Esophagus muscularis mucosa (tissue), 4 donors: ENCODE data around the gene ALG13. TPM values are rescaled to one million over a fixed set of nuclear protein-coding genes. Genes with fewer than 3 reads are reported as not detected.

Experiments
- DNase-seq: peaks from one replicate; pipeline ENCODE4 v3.0.0-alpha.2; 2017; ENCODE audit errors: extremely low spot score
- H3K27ac ChIP-seq, 4 donors: fragments of 200-600 bp; sonication (generic); replicated peaks in 1 of 4; 1 replicate in 3 of 4; 2 replicates in 1 of 4; pipeline ENCODE4 v1.5.1; 2016 to 2019; ENCODE audit warnings: mild to moderate bottlenecking in 1 of 4
- H3K27me3 ChIP-seq, 4 donors: fragments of 200-600 bp; sonication (generic); one replicate each; pipeline versions ENCODE4 v1.5.1 to v1.6.0; 2016 to 2019
- H3K36me3 ChIP-seq, 4 donors: fragments of 200-600 bp; sonication (generic); one replicate each; pipeline ENCODE4 v1.5.1; 2016 to 2019
- H3K4me1 ChIP-seq, 4 donors: fragments of 200-600 bp; sonication (generic); one replicate each; pipeline ENCODE4 v1.5.1; 2016 to 2019
- H3K4me3 ChIP-seq, 4 donors: fragments of 200-600 bp; sonication (generic); 1 replicate in 2 of 4; 2 replicates in 2 of 4; pipeline ENCODE4 v1.5.1; 2016 to 2019; ENCODE audit warnings: mild to moderate bottlenecking in 4 of 4, moderate library complexity in 1 of 4
- H3K9me3 ChIP-seq, 4 donors: fragments of 200-600 bp; sonication (generic); 1 replicate in 3 of 4; 2 replicates in 1 of 4; pipeline ENCODE4 v1.5.1; 2016 to 2019
- CTCF ChIP-seq, 3 experiments: fragments of 200-600 bp in 2 of 3; fragments of 450-650 bp in 1 of 3; sonication (generic) in 2 of 3; IDR thresholded peaks; one replicate each; pipeline ENCODE4 v1.5.1; 2017 to 2019; ENCODE audit warnings: antibody characterized with exemption in 3 of 3, mild to moderate bottlenecking in 2 of 3, moderate library complexity in 1 of 3
- EP300 ChIP-seq: sonication (generic); formaldehyde crosslinking; IDR thresholded peaks from one replicate; pipeline ENCODE4 v1.6.1; 2017; ENCODE audit warnings: antibody characterized with exemption
- POLR2A ChIP-seq: fragments of 450-650 bp; IDR thresholded peaks from one replicate; pipeline ENCODE4 v1.6.1; 2017; ENCODE audit warnings: antibody characterized with exemption, moderate library complexity, mild to moderate bottlenecking, low read depth
- POLR2AphosphoS5 ChIP-seq, 2 donors: sonication (generic); formaldehyde crosslinking; IDR thresholded peaks; one replicate each; pipeline ENCODE4 v1.6.1; 2017; ENCODE audit warnings: antibody characterized with exemption in 2 of 2
- WGBS: methylation state at CpG from one replicate; pipeline ENCODE4 v1.1.5; 2018; 5-methylcytosine and 5-hydroxymethylcytosine counted together
- intact Hi-C: fragments of 100-400 bp; cut with DNase I; formaldehyde crosslinking; loops from one replicate; pipeline ENCODE4 v1.15.1; 2023
- total RNA-seq, 4 donors: library from RNA; depleted of rRNA; stranded (reverse); fragments of >200 nt; gene quantifications; one replicate each; pipeline versions ENCODE4 v1.1.0 to v1.2.1, GENCODE V29; 2016

The ALG13 gene
- total RNA-seq, 4 donors from 2014 or later, result 24.8 to 57.7 (median 34.2) TPM

DNA sequence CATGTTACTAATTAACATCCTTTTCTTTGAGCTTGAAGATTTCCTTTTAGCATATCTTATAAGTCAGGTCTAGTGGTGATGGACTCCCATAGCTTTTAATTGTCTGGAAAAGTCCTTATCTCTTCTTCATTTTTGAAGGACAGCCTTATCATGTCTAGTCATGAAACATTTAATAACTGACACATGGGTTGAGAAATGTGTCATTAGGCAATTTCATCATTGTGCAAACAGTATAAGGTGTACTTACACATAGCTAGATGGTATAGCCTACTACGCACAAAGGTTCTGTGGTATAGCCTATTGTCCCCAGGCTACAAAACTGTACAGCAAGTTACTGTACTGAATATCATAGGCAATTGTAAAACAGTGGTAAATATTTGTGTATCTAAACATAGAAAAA is 34.5 kb upstream of the ALG13 start:
- H3K4me3 ChIP-seq, result no peak overlapping the region
- intact Hi-C loops, result no loop called here

GRCh38 chrX:111648802-111649201 is 32.2 kb upstream of the ALG13 start:
- TF ChIP-seq POLR2AphosphoS5 (IDR thresholded peaks at IDR 0.05), result no peak
- no peak for TF ChIP-seq CTCF (IDR thresholded peaks at IDR 0.05)
- TF ChIP-seq EP300, result no peak
- no peak for TF ChIP-seq POLR2A
- H3K4me1 ChIP-seq, result no peaks in the 10 kb centered on the region
- intact Hi-C loops, result no loop called here
- no peak overlapping the region for H3K27ac ChIP-seq
- H3K36me3 ChIP-seq, result no peaks in the 10 kb centered on the region
- no peaks in the 10 kb centered on the region for H3K27me3 ChIP-seq
- H3K4me3 ChIP-seq, result no peak overlapping the region
- no peak for DNase-seq
- 67% methylated on average over 1 of the region's 3 CpGs for WGBS
- peaks cover 0 to 7% (median 0%) of the 10 kb centered on the region in 4 donors for H3K9me3 ChIP-seq

More for the DNA sequence above, 34.5 kb upstream of the ALG13 start:
- DNase-seq, result no peak
- H3K9me3 ChIP-seq, result peaks cover 0 to 7% (median 0%) of the 10 kb centered on the region in 4 donors
- H3K4me1 ChIP-seq, result no peaks in the 10 kb centered on the region
- no peaks in the 10 kb centered on the region for H3K36me3 ChIP-seq
- WGBS, result 94% methylated on average over 1 of the region's 1 CpG
- H3K27me3 ChIP-seq, result peaks cover 0 to 2% (median 0%) of the 10 kb centered on the region in 4 donors
- no peak for TF ChIP-seq EP300
- TF ChIP-seq POLR2AphosphoS5 (IDR thresholded peaks at IDR 0.05), result no peak
- no peak for TF ChIP-seq CTCF (IDR thresholded peaks at IDR 0.05)
- no peak for TF ChIP-seq POLR2A
- H3K27ac ChIP-seq, result no peak overlapping the region

- Histone ChIP-seq H3K27me3 (no peaks in the 10 kb centered on the region), H3K36me3 (no peaks in the 10 kb centered on the region), H3K27ac (no peak overlapping the region), H3K4me3 (no peak overlapping the region), H3K9me3 (peaks cover 0 to 7% (median 0%) of the 10 kb centered on the region in 4 donors), H3K4me1 (no peaks in the 10 kb centered on the region)
- no peak for TF ChIP-seq POLR2AphosphoS5 (IDR thresholded peaks at IDR 0.05)
- TF ChIP-seq EP300, result no peak
- TF ChIP-seq CTCF (IDR thresholded peaks at IDR 0.05), result no peak
- TF ChIP-seq POLR2A, result no peak
- intact Hi-C loops, result no loop called here
- no CpG with 5 or more reads among the region's 1 CpG for WGBS
- DNase-seq, result no peak
These were observed 31.3 kb upstream of the ALG13 start for GRCh38 chrX:111649638-111650037.

DNA sequence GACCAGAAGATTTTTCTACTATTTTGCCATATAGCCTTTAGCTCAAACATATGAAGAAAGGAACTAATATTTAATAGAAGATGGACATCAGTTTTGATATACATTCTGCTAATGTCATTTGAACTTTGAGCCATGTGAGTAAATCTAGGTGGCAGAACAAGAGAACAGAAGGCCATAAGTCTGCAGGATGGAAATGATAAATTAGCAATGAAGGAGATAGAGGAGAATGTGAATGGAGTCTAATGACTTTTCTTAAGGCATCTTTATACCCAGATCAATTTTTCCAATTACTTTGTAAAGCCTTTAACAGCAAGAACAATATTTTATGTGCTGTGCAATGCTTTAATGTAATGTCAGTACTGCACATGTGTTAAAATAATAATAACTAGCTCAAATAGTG is 30.1 kb upstream of the ALG13 start:
- H3K4me3 ChIP-seq, result no peak overlapping the region

More for the DNA sequence above, 30.1 kb upstream of the ALG13 start:
- no peak overlapping the region for H3K27ac ChIP-seq
- no peaks in the 10 kb centered on the region for H3K27me3 ChIP-seq
- no peak for DNase-seq
- no peaks in the 10 kb centered on the region for H3K4me1 ChIP-seq
- intact Hi-C loops, result no loop called here
- no peak for TF ChIP-seq CTCF (IDR thresholded peaks at IDR 0.05)
- TF ChIP-seq EP300, result no peak
- TF ChIP-seq POLR2A, result no peak
- no peak for TF ChIP-seq POLR2AphosphoS5 (IDR thresholded peaks at IDR 0.05)
- H3K9me3 ChIP-seq, result peaks cover 0 to 7% (median 0%) of the 10 kb centered on the region in 4 donors
- H3K36me3 ChIP-seq, result no peaks in the 10 kb centered on the region
